NCI-H146 treated with DMSO at 0.1 percent for 48 hours (cell line): ENCODE measurements around the gene RHO.

ENCODE experiments used
- DNase-seq: peaks from one replicate; lab custom pipeline; 2025; ENCODE audit not compliant: unreplicated experiment; lab: John Stamatoyannopoulos, UW

RHO gene

GRCh38 chr3:129519896-129520715 is 8.3 kb upstream of the RHO start:
- DNase-seq, result no peak

- DNase-seq, result no peak
These were observed 7.5 kb upstream of the RHO start for GRCh38 chr3:129520960-129521359.

- DNase-seq, result no peak
These were observed 6.8 kb upstream of the RHO start for GRCh38 chr3:129521611-129522010.

GRCh38 chr3:129522953-129523352 is 5.5 kb upstream of the RHO start:
- DNase-seq, result no peak

GRCh38 chr3:129524081-129524480 is 4.4 kb upstream of the RHO start:
- no peak for DNase-seq

- DNase-seq, result no peak
These were observed 3.0 kb upstream of the RHO start for GRCh38 chr3:129525341-129525968.

- no peak for DNase-seq
These were observed 2.1 kb upstream of the RHO start for GRCh38 chr3:129526121-129526900.

- DNase-seq, result no peak
These were observed 1.2 kb upstream of the RHO start for GRCh38 chr3:129527262-129527661.

GRCh38 chr3:129529436-129530210 is 1.2 kb downstream of the RHO start:
- no peak for DNase-seq

- no peak for DNase-seq
These were observed 1.9 kb downstream of the RHO start for GRCh38 chr3:129530251-129530791.

- no peak for DNase-seq
These were observed 2.4 kb downstream of the RHO start for GRCh38 chr3:129530821-129531220.

GRCh38 chr3:129531699-129532098 is 3.3 kb downstream of the RHO start:
- DNase-seq, result no peak

GRCh38 chr3:129532261-129532660 is 3.8 kb downstream of the RHO start:
- DNase-seq, result no peak

- no peak for DNase-seq
These were observed 5.0 kb downstream of the RHO start for GRCh38 chr3:129533406-129533805.

- no peak for DNase-seq
These were observed 6.1 kb downstream of the RHO start for GRCh38 chr3:129534428-129535027.

GRCh38 chr3:129535075-129535474 is 6.6 kb downstream of the RHO start:
- no peak for DNase-seq

GRCh38 chr3:129536374-129536667 is 7.9 kb downstream of the RHO start:
- no peak for DNase-seq

GRCh38 chr3:129536804-129537203 is 8.4 kb downstream of the RHO start:
- no peak for DNase-seq

- DNase-seq, result no peak
These were observed 10.8 kb downstream of the RHO start for GRCh38 chr3:129539206-129539605.

- DNase-seq, result no peak
These were observed 12.5 kb downstream of the RHO start for GRCh38 chr3:129540776-129541516.
